ENCODE measurements around the gene SLC13A5.

The SLC13A5 gene

GRCh38 chr17:6668727-6669425 is 44.3 kb downstream of the SLC13A5 start:
- Histone ChIP-seq H3K4me3 (ENCODE audit: low read depth, low read length) (no peak overlapping the region), H3K36me3 (ENCODE audit: control insufficient read depth in 2 of 2, insufficient read depth in 1 of 2, low read length in 2 of 2) (peaks cover 0 to 7% of the 10 kb centered on the region in 2 experiments; a peak in 2 of 3 replicates), H3K9me3 (ENCODE audit: control insufficient read depth, insufficient read depth, low read depth, low read length) (no peaks in the 10 kb centered on the region), H3K4me1 (ENCODE audit: control insufficient read depth, insufficient read depth, low read length) (no peaks in the 10 kb centered on the region), H3K27ac (ENCODE audit: extremely low read depth, low read depth, low read length) (no peak overlapping the region)
- TF ChIP-seq KLF9 (tag by site-specific recombination; IDR thresholded peaks at IDR 0.05; ENCODE audit: low read depth) = no peak
- TF ChIP-seq ZNF335 (tag by site-specific recombination; conservative IDR thresholded peaks at IDR 0.05) = no peak
- no peak for TF ChIP-seq ZNF18 (tag by site-specific recombination; IDR thresholded peaks at IDR 0.05)
- TF ChIP-seq ZNF548 (tag by site-specific recombination; IDR thresholded peaks at IDR 0.05) = no peak
- no peak for TF ChIP-seq SP7 (tag by site-specific recombination; IDR thresholded peaks at IDR 0.05)
- ChIA-PET POLR2A (no interaction called here), CTCF (interaction anchor here (0.6 to 1.7 kb wide), 6 partner anchors 30 to 353 kb away, joined by 3 to 8 read pairs (median 4); no protein-coding TSS in a partner anchor)

- peaks cover 0 to 7% of the 10 kb centered on the region in 2 experiments; a peak in 2 of 3 replicates for H3K36me3 ChIP-seq (ENCODE audit: control insufficient read depth in 2 of 2, insufficient read depth in 1 of 2, low read length in 2 of 2)
- no peaks in the 10 kb centered on the region for H3K4me1 ChIP-seq (ENCODE audit: control insufficient read depth, insufficient read depth, low read length)
- ChIA-PET CTCF (interaction anchor here (0.6 to 3.2 kb wide), 6 partner anchors 122 to 469 kb away, joined by 3 to 72 read pairs (median 8); no protein-coding TSS in a partner anchor), POLR2A (interaction anchor here (0.9 kb wide), 1 partner anchor 27 kb away, joined by 3 read pairs; no protein-coding TSS in a partner anchor)
- no peak overlapping the region for H3K27ac ChIP-seq (ENCODE audit: extremely low read depth, low read depth, low read length)
- TF ChIP-seq ZNF626 (tag by site-specific recombination; IDR thresholded peaks at IDR 0.05) = no peak
- no peak overlapping the region for H3K4me3 ChIP-seq (ENCODE audit: low read depth, low read length)
- H3K9me3 ChIP-seq (ENCODE audit: control insufficient read depth, insufficient read depth, low read depth, low read length) = no peaks in the 10 kb centered on the region
Observed at GRCh38 chr17:6668219-6668618, 45.0 kb downstream of the SLC13A5 start.

- Histone ChIP-seq H3K36me3 (ENCODE audit: control insufficient read depth in 2 of 2, insufficient read depth in 1 of 2, low read length in 2 of 2) (peaks cover 0 to 7% of the 10 kb centered on the region in 2 experiments; a peak in 2 of 3 replicates), H3K9me3 (ENCODE audit: control insufficient read depth, insufficient read depth, low read depth, low read length) (no peaks in the 10 kb centered on the region), H3K4me1 (ENCODE audit: control insufficient read depth, insufficient read depth, low read length) (no peaks in the 10 kb centered on the region), H3K27ac (ENCODE audit: extremely low read depth, low read depth, low read length) (no peak overlapping the region), H3K4me3 (ENCODE audit: low read depth, low read length) (no peak overlapping the region)
- no peak for TF ChIP-seq ZSCAN16 (tag by site-specific recombination; IDR thresholded peaks at IDR 0.05)
- no peak for TF ChIP-seq ZNF18 (tag by site-specific recombination; IDR thresholded peaks at IDR 0.05)
- TF ChIP-seq ZNF362 (tag by site-specific recombination; IDR thresholded peaks at IDR 0.05) = no peak
- no peak for TF ChIP-seq ZBTB11 (tag by site-specific recombination; conservative IDR thresholded peaks at IDR 0.05; ENCODE audit: low read depth)
- TF ChIP-seq GFI1B (tag by site-specific recombination; IDR thresholded peaks at IDR 0.05) = no peak
- TF ChIP-seq ZNF658 (tag by site-specific recombination; IDR thresholded peaks at IDR 0.05) = no peak
- no peak for TF ChIP-seq ZNF19 (tag by site-specific recombination; IDR thresholded peaks at IDR 0.05; ENCODE audit: low read depth)
- no peak for TF ChIP-seq ZNF302 (tag by site-specific recombination; IDR thresholded peaks at IDR 0.05; ENCODE audit: low read depth)
- no peak for TF ChIP-seq ZNF423 (tag by site-specific recombination; IDR thresholded peaks at IDR 0.05)
- TF ChIP-seq ZNF707 (tag by site-specific recombination; IDR thresholded peaks at IDR 0.05) = no peak
- TF ChIP-seq ZNF629 (tag by site-specific recombination; IDR thresholded peaks at IDR 0.05) = no peak
- no peak for TF ChIP-seq ZSCAN30 (tag by site-specific recombination; IDR thresholded peaks at IDR 0.05)
- TF ChIP-seq ZNF23 (tag by site-specific recombination; IDR thresholded peaks at IDR 0.05; ENCODE audit: borderline replicate concordance) = no peak
- CTCF ChIA-PET = interaction anchor here (0.6 to 3.2 kb wide), 9 partner anchors 30 to 469 kb away, joined by 3 to 72 read pairs (median 6); no protein-coding TSS in a partner anchor
- POLR2A ChIA-PET = interaction anchor here (0.9 kb wide), 1 partner anchor 26 kb away, joined by 3 read pairs; no protein-coding TSS in a partner anchor
Observed at GRCh38 chr17:6667516-6667915, 45.7 kb downstream of the SLC13A5 start.

Measured in HEK293 (cell line).